Natural killer cell (primary cell): Measurements from ENCODE around the gene HSD11B1. TPM values are rescaled to one million over a fixed set of nuclear protein-coding genes. Genes with fewer than 3 reads are reported as not detected.

Source experiments
- ATAC-seq, 3 donors: fragments of 150-1000 bp in 2 of 3; fragments of 200-7000 bp in 1 of 3; cut with Tn5 transposase; 1 replicate in 1 of 3; 2 replicates in 2 of 3; pipeline ENCODE4 v1.10.0; 2021; ENCODE audit warnings: mild to moderate bottlenecking in 2 of 3, moderate library complexity in 2 of 3
- DNase-seq, 2 donors: peaks; one replicate each; pipeline versions ENCODE4 v3.0.0 to v3.0.0-alpha.2; 2013 to 2021; ENCODE audit warnings: mixed read lengths in 1 of 2
- H3K27ac ChIP-seq: one replicate; pipeline ENCODE4 v1.5.1; 2013; ENCODE audit warnings: mild to moderate bottlenecking, low read length
- H3K27me3 ChIP-seq: one replicate; pipeline ENCODE4 v1.6.1; 2013; ENCODE audit warnings: low read length; ENCODE audit not compliant: control insufficient read depth, insufficient read depth
- H3K36me3 ChIP-seq: one replicate; pipeline ENCODE4 v1.6.1; 2013; ENCODE audit warnings: low read length; ENCODE audit not compliant: control insufficient read depth, insufficient read depth
- H3K4me1 ChIP-seq: one replicate; pipeline ENCODE4 v1.6.1; 2013; ENCODE audit warnings: low read length; ENCODE audit not compliant: control insufficient read depth, insufficient read depth
- H3K4me3 ChIP-seq: one replicate; pipeline ENCODE4 v1.5.1; 2013; ENCODE audit warnings: low read length
- H3K9me3 ChIP-seq: one replicate; pipeline ENCODE4 v1.6.1; 2013; ENCODE audit warnings: low read length; ENCODE audit not compliant: control insufficient read depth, insufficient read depth
- H3K27ac Mint-ChIP-seq, 2 donors: one replicate each; pipeline ENCODE4 v1.8.0; 2022; ENCODE audit warnings: mild to moderate bottlenecking in 2 of 2, mixed read lengths in 2 of 2, moderate library complexity in 1 of 2
- H3K27me3 Mint-ChIP-seq, 2 donors: one replicate each; pipeline ENCODE4 v1.8.0; 2022; ENCODE audit warnings: low read depth in 2 of 2, mixed read lengths in 2 of 2
- H3K36me3 Mint-ChIP-seq: one replicate; pipeline ENCODE4 v1.8.0; 2022; ENCODE audit warnings: mixed read lengths
- H3K4me1 Mint-ChIP-seq, 2 donors: one replicate each; pipeline ENCODE4 v1.8.0; 2022; ENCODE audit warnings: mixed read lengths in 2 of 2
- H3K4me3 Mint-ChIP-seq: one replicate; pipeline ENCODE4 v1.8.0; 2022; ENCODE audit warnings: mild to moderate bottlenecking, moderate library complexity, mixed read lengths
- H3K9me3 Mint-ChIP-seq, 2 donors: one replicate each; pipeline ENCODE4 v1.8.0; 2022; ENCODE audit warnings: mixed read lengths in 2 of 2
- WGBS: methylation state at CpG from one replicate; pipeline ENCODE4 v1.1.7; 2013; ENCODE audit warnings: missing lambda C conversion rate; ENCODE audit not compliant: insufficient coverage; 5-methylcytosine and 5-hydroxymethylcytosine counted together
- intact Hi-C: fragments of 100-400 bp; cut with micrococcal nuclease; formaldehyde crosslinking; loops from one replicate; pipeline ENCODE4 v1.14.2; 2022
- total RNA-seq, 4 donors: library from RNA; stranded (reverse); fragments of 120-200 nt in 1 of 4; gene quantifications; one replicate each; pipeline versions ENCODE4 v1.2.3 to v1.2.4, GENCODE V29; 2013 to 2022
- TF ChIP-seq, protein P1 (sequence below): fragments of 200-600 bp; IDR thresholded peaks from one replicate; pipeline ENCODE4 v1.8.0; 2022; ENCODE audit warnings: antibody characterized with exemption

HSD11B1 gene
- total RNA-seq, 3 donors from 2014 or later (not counting 1 experiment from before 2014, with no cell fraction given): not detected

DNA sequence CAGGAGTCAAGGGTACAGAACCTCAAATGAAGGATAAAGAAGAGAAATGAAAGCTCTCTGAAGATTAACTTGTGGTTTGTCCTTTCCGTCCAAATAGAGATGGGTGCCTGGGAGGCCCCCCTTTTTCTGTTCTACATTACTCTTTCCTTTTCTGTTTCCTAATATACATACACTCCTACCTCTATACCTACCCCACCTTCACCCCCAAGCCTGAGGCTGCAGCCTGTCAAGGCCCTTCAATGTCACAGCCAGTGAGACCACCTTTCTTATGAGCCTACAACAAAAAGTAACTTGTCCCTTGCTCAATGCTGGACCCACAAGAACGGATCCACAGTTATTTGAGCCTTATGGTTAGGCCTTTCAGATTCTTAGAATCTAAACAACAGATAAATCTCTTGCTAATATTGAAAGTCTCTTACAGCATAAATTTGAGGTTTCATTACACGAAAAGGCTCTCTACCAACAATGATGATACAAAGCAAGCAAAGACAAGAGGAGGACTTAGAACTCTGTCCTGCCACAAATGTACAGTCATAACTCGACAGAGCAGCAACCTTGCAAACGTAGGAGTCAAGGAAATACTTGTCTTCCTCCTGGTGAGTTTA, 47.1 kb downstream of the HSD11B1 start:
- Mint-ChIP-seq H3K27me3 (no peaks in the 10 kb centered on the region), H3K4me3 (peak overlapping the region; percentile 55), H3K9me3 (no peaks in the 10 kb centered on the region), H3K27ac (peak overlapping the region; percentile 54 to 74), H3K36me3 (no peaks in the 10 kb centered on the region), H3K4me1 (peaks cover 44 to 46% of the 10 kb centered on the region in 2 donors)
- WGBS: 18% methylated on average over 5 of the region's 5 CpGs
- no peaks in the 10 kb centered on the region for H3K36me3 ChIP-seq
- TF ChIP-seq, protein P1, sequence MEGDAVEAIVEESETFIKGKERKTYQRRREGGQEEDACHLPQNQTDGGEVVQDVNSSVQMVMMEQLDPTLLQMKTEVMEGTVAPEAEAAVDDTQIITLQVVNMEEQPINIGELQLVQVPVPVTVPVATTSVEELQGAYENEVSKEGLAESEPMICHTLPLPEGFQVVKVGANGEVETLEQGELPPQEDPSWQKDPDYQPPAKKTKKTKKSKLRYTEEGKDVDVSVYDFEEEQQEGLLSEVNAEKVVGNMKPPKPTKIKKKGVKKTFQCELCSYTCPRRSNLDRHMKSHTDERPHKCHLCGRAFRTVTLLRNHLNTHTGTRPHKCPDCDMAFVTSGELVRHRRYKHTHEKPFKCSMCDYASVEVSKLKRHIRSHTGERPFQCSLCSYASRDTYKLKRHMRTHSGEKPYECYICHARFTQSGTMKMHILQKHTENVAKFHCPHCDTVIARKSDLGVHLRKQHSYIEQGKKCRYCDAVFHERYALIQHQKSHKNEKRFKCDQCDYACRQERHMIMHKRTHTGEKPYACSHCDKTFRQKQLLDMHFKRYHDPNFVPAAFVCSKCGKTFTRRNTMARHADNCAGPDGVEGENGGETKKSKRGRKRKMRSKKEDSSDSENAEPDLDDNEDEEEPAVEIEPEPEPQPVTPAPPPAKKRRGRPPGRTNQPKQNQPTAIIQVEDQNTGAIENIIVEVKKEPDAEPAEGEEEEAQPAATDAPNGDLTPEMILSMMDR: no peak
- no peaks in the 10 kb centered on the region for H3K9me3 ChIP-seq
- intact Hi-C loops: no loop called here
- DNase-seq (peak in 1 of 2 donors; percentile 53), ATAC-seq (no peak)
- H3K4me1 ChIP-seq: peaks cover 44% of the 10 kb centered on the region
- peak overlapping the region; percentile 28 for H3K27ac ChIP-seq
- no peak overlapping the region for H3K4me3 ChIP-seq
- no peaks in the 10 kb centered on the region for H3K27me3 ChIP-seq

DNA sequence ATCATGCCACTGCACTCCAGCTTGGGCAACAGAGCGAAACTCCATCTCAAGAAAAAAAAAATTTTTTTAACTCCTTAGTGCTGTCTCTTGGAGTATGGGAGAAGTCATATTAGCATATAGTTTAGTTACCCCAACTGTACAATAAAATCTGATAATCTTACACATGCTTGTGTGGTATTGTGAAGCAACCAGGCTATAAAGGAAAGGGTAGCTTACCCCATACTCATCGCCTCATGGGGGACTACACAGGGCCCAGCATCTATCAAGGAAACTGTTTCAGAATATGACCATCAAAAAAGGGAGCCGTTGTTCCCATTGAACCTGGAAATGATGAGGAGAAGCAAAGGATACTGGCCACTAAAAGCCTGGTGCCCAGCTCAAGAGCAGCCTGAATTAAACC, 48.2 kb downstream of the HSD11B1 start:
- peak overlapping the region in 1 of 2 donors; percentile 43 for H3K27ac Mint-ChIP-seq
- ATAC-seq (no peak), DNase-seq (no peak)
- Histone ChIP-seq H3K4me1 (peaks cover 48% of the 10 kb centered on the region), H3K27ac (no peak overlapping the region), H3K27me3 (no peaks in the 10 kb centered on the region), H3K9me3 (no peaks in the 10 kb centered on the region), H3K36me3 (no peaks in the 10 kb centered on the region), H3K4me3 (no peak overlapping the region)
- no peak overlapping the region for H3K4me3 Mint-ChIP-seq
- no peaks in the 10 kb centered on the region for H3K27me3 Mint-ChIP-seq
- H3K36me3 Mint-ChIP-seq: no peaks in the 10 kb centered on the region
- peaks cover 40 to 50% of the 10 kb centered on the region in 2 donors for H3K4me1 Mint-ChIP-seq
- TF ChIP-seq, protein P1: no peak
- WGBS: 85% methylated on average over 2 of the region's 3 CpGs
- H3K9me3 Mint-ChIP-seq: no peaks in the 10 kb centered on the region
- intact Hi-C loops: no loop called here

DNA sequence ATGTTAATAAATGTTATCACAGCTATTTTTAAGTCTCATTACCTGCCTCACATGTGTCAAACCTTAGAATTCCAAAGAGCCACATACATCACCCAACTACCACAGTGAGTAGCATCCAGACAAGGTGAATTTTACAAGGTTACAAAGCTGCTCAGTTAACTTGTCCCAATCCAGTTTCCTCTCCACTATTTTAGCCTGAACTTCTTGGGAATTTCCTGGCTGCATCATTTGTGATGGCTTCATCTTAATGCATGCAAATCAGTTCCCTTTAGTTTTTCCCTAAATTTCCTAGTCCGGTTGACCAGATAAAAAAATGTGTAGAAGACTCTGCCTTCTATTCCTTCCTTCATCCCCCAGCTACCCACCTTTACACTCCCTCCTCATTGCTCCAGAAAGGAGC, 50.6 kb downstream of the HSD11B1 start:
- WGBS: 29% methylated on average over 1 of the region's 1 CpG
- Histone ChIP-seq H3K4me1 (peaks cover 57% of the 10 kb centered on the region), H3K27me3 (no peaks in the 10 kb centered on the region), H3K9me3 (no peaks in the 10 kb centered on the region), H3K36me3 (peaks cover 16% of the 10 kb centered on the region), H3K27ac (peak overlapping the region; percentile 81), H3K4me3 (no peak overlapping the region)
- peak overlapping the region; percentile 96 for H3K4me3 Mint-ChIP-seq
- H3K27ac Mint-ChIP-seq: peak overlapping the region in 1 of 2 donors; percentile 94
- ATAC-seq (no peak), DNase-seq (no peak)
- H3K4me1 Mint-ChIP-seq: peaks cover 57 to 67% of the 10 kb centered on the region in 2 donors
- intact Hi-C loops: no loop called here
- H3K9me3 Mint-ChIP-seq: no peaks in the 10 kb centered on the region
- no peaks in the 10 kb centered on the region for H3K36me3 Mint-ChIP-seq
- H3K27me3 Mint-ChIP-seq: no peaks in the 10 kb centered on the region
- TF ChIP-seq, protein P1: no peak
